Activated CD8-positive, alpha-beta memory T cell treated with anti-CD3 and anti-CD28 coated beads, Interleukin-2, amount 10 ng/mL, durations not matched to agents 7 days and 5 days (primary cell): ENCODE measurements around the gene KIF13A. TPM values are rescaled to one million over a fixed set of nuclear protein-coding genes. Genes with fewer than 3 reads are reported as not detected.

Experiments used
- ATAC-seq: fragments of 150-1000 bp; cut with Tn5 transposase; one replicate; pipeline ENCODE4 v1.10.0; 2021; ENCODE audit warnings: moderate library complexity
- CTCF ChIA-PET: fragments of 350-600 bp; sonication (Branson Sonifier 250); formaldehyde crosslinking; loops from one replicate; lab custom pipeline; 2021; ENCODE audit warnings: antibody characterized with exemption; lab: Charles Lee
- DNase-seq: peaks from one replicate; pipeline ENCODE4 v3.0.0-alpha.2; 2020
- H3K27ac Mint-ChIP-seq: one replicate; pipeline ENCODE4 v1.8.0; 2021; ENCODE audit warnings: mild to moderate bottlenecking, mixed read lengths
- H3K27me3 Mint-ChIP-seq: one replicate; pipeline ENCODE4 v1.8.0; 2021; ENCODE audit warnings: mixed read lengths
- H3K36me3 Mint-ChIP-seq: one replicate; pipeline ENCODE4 v1.8.0; 2021; ENCODE audit warnings: mild to moderate bottlenecking, mixed read lengths
- H3K4me1 Mint-ChIP-seq: one replicate; pipeline ENCODE4 v1.8.0; 2021; ENCODE audit warnings: mixed read lengths
- H3K4me3 Mint-ChIP-seq: one replicate; pipeline ENCODE4 v1.8.0; 2021; ENCODE audit warnings: mild to moderate bottlenecking, moderate library complexity, mixed read lengths
- H3K9me3 Mint-ChIP-seq: one replicate; pipeline ENCODE4 v1.8.0; 2022; ENCODE audit warnings: low read depth, mixed read lengths
- total RNA-seq, 2 experiments: library from RNA; stranded (reverse); gene quantifications; one replicate each; pipeline ENCODE4 v1.2.3, GENCODE V29; 2021

The KIF13A gene
- total RNA-seq, 2 experiments from 2014 or later = 0.05 TPM; not detected in 1

DNA sequence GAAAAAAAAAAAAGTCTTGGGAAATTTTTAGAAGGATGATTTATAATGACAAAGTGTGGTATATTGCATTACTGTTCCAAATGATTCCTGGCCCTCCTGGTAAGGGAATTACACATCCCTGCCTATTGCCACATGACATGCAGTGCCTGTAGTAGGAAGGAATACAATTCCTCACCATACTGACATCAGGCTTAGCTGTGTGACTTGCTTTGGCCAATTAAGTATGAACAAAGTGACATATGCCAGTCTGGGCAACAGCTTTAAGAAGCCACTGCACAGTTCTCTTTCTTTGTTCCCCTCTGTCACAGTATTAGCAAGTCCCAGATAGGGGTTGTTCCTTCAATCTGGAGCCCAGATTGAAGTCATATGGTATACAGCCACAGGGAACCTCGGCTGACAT, 100.5 kb downstream of the KIF13A start:
- no peak overlapping the region for H3K4me3 Mint-ChIP-seq
- peaks cover 2% of the 10 kb centered on the region for H3K9me3 Mint-ChIP-seq
- no peak overlapping the region for H3K27ac Mint-ChIP-seq
- H3K27me3 Mint-ChIP-seq = peaks cover 71% of the 10 kb centered on the region
- no peaks in the 10 kb centered on the region for H3K36me3 Mint-ChIP-seq
- ATAC-seq = no peak
- CTCF ChIA-PET = no interaction called here
- DNase-seq = no peak
- H3K4me1 Mint-ChIP-seq = peaks cover 23% of the 10 kb centered on the region

DNA sequence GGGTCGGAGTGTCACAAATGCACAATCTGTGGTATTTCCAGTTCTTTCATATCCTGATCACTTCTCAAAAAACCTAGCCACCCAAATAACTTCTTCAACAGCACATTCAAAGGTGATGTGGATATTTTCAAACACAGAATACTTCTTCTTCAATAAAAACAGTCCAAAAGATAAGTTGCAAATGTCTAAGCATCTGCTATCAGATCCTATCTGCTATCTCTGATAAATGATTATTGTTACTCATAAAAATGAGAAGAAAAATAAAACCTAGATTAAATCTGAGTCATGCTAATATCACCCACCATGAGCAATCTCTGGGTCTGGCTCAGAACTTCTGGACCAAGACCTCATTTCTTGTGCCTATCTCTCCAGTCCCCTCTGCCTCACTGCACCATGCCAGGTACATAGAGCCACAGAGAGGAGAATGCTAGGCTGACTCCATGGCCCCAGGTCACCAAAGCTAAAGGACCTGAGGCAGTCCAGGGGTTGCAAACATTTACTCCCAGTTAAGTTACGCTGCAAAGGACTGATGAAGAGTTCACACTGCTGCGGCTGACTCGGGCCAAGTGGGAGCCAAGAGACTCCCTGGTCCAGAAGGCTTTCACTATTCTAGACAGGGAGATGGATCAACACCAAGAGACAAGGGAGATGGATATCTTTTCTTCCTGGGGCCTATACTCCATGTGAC, 101.4 kb downstream of the KIF13A start:
- Mint-ChIP-seq H3K9me3 (no peaks in the 10 kb centered on the region), H3K27ac (no peak overlapping the region), H3K4me1 (peaks cover 23% of the 10 kb centered on the region), H3K4me3 (no peak overlapping the region), H3K36me3 (no peaks in the 10 kb centered on the region), H3K27me3 (peaks cover 66% of the 10 kb centered on the region)
- ATAC-seq (no peak), DNase-seq (no peak)
- CTCF ChIA-PET = no interaction called here

DNA sequence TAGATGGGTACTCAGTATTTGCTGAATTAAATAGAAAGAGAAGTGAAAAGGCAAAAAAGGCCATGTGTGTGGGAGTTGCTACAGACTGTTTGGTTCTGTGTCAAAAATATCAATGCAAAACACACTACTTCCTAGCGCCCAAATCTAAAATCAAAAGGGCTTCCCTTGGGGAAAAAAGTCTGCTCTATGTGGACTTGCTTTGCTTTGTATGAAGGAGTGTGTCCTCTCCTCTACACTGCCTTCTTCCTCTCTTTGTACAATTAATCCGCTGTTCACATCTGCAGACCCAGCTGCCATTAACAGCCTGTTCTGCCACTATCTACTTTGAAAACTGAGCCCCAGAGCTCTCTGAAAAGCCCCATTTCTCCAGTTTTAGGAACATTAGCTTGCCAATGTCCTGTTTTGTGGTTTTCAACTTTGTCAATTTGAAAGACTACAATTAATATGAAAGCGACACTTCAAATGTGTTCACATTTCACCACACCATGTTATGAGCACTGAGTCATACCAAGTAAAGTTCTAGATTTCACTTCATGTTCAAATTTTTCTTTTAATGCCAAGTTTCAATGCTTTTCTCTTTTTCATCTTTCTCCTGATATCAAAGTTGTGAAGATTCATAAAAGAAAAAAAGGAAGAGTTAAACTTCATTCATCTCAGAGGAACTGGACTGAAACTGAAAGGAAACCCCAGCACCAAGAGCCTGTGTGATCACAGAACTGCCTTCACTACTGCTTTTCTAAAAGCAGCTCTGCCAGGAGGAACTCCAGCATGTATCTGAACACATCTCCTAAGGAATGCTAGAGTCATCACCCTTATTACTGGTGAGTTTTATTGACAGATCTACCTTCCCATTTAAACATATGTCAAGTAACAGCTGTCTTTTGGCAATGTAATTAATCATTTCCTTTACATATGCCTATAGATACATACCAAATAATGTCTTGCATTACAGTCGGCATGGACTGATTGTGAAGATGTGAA, 102.6 kb downstream of the KIF13A start:
- DNase-seq = no peak
- CTCF ChIA-PET = interaction anchor here (1.1 kb wide), 1 partner anchor 23 kb away, joined by 3 read pairs; no protein-coding TSS in a partner anchor
- Mint-ChIP-seq H3K4me1 (peaks cover 23% of the 10 kb centered on the region), H3K9me3 (no peaks in the 10 kb centered on the region), H3K36me3 (no peaks in the 10 kb centered on the region), H3K27ac (no peak overlapping the region), H3K4me3 (peak overlapping the region; percentile 29), H3K27me3 (peaks cover 63% of the 10 kb centered on the region)
- peak; percentile 49 for ATAC-seq

DNA sequence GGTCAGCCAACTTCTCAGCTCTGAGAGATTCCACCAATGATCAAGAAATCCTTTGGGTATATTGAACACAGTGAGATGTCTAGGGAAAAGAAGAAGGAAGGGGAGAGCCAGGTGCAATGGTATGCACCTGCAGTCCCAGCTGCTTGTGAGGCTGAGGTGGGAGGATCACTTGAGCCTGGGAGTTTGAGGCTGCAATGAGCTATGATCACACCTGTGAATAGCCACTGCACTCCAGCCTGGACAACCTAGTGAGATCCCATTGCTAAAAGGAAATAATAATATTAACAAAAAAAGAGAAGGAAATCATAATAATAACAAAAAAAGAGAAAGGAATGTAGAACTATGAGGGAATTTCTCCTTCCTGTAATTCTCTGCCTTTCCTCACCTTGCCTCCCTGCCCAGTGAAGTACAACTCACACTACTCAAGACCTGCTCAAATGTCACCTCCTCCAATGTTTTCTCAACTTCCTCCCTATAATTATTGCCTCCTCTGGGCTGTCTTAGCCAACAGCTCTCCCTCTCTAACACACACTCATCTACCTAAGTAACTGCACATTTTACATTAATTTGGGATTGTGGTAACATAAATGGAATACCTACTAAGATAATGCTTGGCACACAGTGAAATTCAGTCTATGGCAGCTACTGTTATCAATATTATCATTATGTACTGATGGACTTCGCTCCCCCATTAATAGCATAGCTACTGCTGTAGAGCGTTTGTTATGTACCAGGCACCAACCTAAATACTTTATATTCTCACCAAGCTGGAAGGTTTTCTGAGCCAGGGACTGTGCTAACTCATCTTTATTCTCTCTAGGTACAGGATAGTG, 103.6 kb downstream of the KIF13A start:
- no peak overlapping the region for H3K27ac Mint-ChIP-seq

DNA sequence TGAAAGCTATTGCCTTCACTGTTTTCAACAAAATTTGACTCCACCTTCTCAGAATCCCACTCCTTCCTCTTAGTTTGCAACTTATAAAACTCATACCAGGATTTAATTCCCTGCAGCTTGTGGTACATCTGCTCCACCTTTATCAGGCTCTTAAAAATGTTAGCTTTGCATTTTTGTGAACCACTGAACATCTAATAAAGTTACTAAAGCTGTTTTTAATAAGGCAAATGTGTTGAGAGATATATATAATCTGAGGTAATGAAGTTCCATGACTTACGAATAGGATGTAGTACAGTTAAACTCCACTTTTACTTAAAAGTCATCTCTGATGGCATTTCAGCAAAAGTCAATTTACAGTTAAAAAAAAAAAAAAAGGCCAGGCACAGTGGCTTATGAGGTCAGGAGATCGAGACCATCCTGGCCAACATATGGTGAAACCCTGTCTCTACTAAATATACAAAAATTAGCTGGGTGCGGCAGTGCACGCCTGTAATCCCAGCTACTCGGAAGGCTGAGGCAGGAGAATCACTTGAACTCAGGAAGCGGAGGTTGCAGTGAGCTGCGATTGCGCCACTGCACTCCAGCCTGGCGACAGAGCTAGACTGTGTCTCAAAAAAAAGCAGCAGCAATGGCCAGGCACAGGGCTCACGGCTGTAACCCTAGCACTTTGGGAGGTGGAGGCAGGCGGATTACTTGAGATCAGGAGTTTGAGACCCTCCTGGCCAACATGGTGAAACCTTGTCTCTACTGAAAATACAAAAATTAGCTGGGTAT, 106.2 kb downstream of the KIF13A start:
- H3K27me3 Mint-ChIP-seq = peaks cover 54% of the 10 kb centered on the region
- ATAC-seq (no peak), DNase-seq (no peak)
- no peaks in the 10 kb centered on the region for H3K36me3 Mint-ChIP-seq
- no peak overlapping the region for H3K4me3 Mint-ChIP-seq
- H3K27ac Mint-ChIP-seq = no peak overlapping the region
- no peaks in the 10 kb centered on the region for H3K9me3 Mint-ChIP-seq
- peaks cover 20% of the 10 kb centered on the region for H3K4me1 Mint-ChIP-seq
- CTCF ChIA-PET = no interaction called here

More for the DNA sequence above, 103.6 kb downstream of the KIF13A start:
- Mint-ChIP-seq H3K36me3 (no peaks in the 10 kb centered on the region), H3K9me3 (no peaks in the 10 kb centered on the region), H3K4me1 (peaks cover 23% of the 10 kb centered on the region), H3K27me3 (peaks cover 63% of the 10 kb centered on the region), H3K4me3 (no peak overlapping the region)
- ATAC-seq (no peak), DNase-seq (no peak)
- CTCF ChIA-PET = no interaction called here

DNA sequence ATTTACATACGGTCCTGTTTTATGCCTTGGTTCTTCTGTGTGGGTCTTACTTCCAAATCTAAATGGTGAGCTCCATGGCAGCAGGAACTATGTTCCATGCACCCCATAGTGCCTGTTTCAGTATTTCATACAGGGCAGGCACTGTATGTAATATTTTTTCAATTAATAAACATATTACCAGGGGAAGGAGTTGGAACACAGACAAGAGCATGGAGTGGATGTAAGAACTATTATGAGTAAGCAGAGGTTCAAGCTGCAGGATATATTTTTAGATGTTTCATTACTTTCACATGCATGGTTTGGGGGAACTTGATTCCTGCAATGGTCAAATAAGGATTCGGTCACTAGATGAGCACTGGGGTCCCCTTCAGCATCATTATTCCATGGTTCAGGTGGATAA, 108.3 kb downstream of the KIF13A start:
- ATAC-seq = no peak
- peaks cover 34% of the 10 kb centered on the region for H3K27me3 Mint-ChIP-seq
- no peaks in the 10 kb centered on the region for H3K36me3 Mint-ChIP-seq
- no peak overlapping the region for H3K27ac Mint-ChIP-seq
- peaks cover 3% of the 10 kb centered on the region for H3K4me1 Mint-ChIP-seq
- no peaks in the 10 kb centered on the region for H3K9me3 Mint-ChIP-seq
- CTCF ChIA-PET = no interaction called here
- no peak for DNase-seq
- no peak overlapping the region for H3K4me3 Mint-ChIP-seq

DNA sequence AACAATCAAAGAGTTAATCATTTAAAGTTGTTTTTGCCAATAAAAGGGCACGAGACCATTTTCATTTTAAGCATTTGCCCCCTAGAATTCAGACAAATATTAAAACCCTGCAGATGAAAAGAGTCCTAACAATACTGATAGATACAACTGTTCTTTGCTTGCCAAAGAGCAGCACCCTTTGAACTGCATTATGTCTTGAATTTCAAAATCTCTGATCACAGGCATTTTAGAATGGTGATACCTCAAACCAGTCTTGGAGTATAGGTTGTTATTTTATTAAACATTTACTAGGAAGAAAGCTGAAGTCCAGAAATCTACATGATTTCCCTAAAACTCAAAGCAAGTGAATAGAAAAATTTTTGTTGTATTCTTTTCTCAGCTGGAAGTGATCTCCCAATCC, 108.7 kb downstream of the KIF13A start:
- no peaks in the 10 kb centered on the region for H3K9me3 Mint-ChIP-seq
- H3K4me1 Mint-ChIP-seq = no peaks in the 10 kb centered on the region
- H3K4me3 Mint-ChIP-seq = no peak overlapping the region
- CTCF ChIA-PET = no interaction called here
- ATAC-seq = no peak
- peaks cover 34% of the 10 kb centered on the region for H3K27me3 Mint-ChIP-seq
- DNase-seq = no peak
- H3K36me3 Mint-ChIP-seq = no peaks in the 10 kb centered on the region
- H3K27ac Mint-ChIP-seq = no peak overlapping the region

DNA sequence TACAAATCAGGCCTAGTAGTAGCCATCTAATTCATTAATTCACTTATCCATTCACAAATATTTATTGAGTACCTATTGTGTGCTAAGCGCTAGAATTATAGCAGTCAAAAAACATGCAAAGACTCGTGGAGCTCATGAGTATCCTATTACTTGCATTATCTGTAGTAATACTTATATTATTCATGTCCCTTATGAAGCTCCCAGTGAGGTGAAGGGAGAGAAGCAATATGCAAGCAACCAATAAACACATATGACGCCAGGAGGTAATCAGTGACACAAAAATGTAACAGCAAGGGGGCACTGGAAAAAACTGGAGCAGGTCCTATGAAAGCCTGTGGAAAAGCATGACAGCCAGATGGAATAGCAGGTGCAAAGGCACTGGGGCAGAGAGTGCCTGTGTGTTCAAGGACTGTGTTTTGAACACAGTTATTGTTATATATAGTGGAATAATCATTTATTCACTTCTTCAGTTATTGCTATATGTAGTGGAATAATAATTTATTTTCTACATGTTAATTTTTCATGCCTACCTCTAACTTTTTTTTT, 109.5 kb downstream of the KIF13A start:
- CTCF ChIA-PET = no interaction called here
- Mint-ChIP-seq H3K4me3 (no peak overlapping the region), H3K27me3 (peaks cover 28% of the 10 kb centered on the region), H3K9me3 (no peaks in the 10 kb centered on the region), H3K36me3 (no peaks in the 10 kb centered on the region), H3K4me1 (no peaks in the 10 kb centered on the region), H3K27ac (no peak overlapping the region)
- DNase-seq (no peak), ATAC-seq (no peak)

DNA sequence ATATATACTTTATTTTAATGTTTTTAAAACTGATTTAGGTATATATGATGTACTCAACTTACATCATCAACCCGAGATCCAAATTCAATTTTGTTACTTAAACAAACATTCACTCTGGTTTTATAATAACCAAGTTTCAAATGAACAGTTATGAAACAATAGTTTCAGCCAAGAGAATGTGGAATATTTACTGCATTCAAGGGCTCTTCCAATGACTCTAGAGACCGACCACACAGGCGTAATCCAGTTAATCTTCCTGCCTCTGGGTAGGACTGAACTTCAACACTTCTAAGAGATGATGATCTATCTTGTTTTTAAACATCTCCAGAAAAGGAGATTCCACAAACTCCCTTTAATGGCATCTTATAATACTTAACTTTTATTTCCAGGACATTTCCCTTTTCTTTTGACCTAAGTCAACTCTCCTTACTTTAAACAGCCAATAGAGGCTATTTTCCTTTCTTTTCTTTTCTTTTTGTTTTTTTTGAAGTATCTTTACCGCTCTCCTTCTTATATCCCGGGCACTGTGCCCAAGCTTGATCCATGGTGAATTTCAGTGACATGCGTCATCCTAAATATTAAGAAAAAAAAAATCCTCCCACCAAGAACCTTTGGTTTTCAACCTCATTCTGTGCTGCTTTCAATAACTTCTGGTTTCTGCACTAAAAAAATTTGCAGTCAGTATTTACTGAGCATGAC, 110.1 kb downstream of the KIF13A start:
- Mint-ChIP-seq H3K27me3 (peaks cover 25% of the 10 kb centered on the region), H3K4me3 (no peak overlapping the region), H3K9me3 (no peaks in the 10 kb centered on the region), H3K4me1 (no peaks in the 10 kb centered on the region), H3K27ac (no peak overlapping the region), H3K36me3 (no peaks in the 10 kb centered on the region)
- no peak for DNase-seq
- CTCF ChIA-PET = no interaction called here
- ATAC-seq = no peak

DNA sequence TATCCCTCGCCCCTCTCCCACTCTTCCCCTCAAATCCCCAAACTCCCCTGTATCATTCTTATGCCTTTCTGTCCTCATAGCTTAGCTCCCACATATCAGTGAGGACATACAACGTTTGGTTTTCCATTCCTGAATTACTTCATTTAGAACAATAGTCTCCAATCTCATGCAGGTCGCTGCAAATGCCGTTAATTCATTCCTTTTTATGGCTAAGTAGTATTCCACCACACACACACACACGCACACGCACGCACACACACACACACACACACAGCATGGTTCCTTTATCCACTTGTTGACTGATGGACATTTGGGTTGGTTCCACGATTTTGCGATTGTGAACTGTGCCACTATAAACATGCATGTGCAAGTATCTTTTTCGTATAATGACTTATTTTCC, 112.7 kb downstream of the KIF13A start:
- Mint-ChIP-seq H3K4me1 (no peaks in the 10 kb centered on the region), H3K4me3 (no peak overlapping the region), H3K36me3 (no peaks in the 10 kb centered on the region), H3K27me3 (peaks cover 36% of the 10 kb centered on the region), H3K27ac (no peak overlapping the region), H3K9me3 (no peaks in the 10 kb centered on the region)
- DNase-seq (no peak), ATAC-seq (no peak)
- CTCF ChIA-PET = no interaction called here

DNA sequence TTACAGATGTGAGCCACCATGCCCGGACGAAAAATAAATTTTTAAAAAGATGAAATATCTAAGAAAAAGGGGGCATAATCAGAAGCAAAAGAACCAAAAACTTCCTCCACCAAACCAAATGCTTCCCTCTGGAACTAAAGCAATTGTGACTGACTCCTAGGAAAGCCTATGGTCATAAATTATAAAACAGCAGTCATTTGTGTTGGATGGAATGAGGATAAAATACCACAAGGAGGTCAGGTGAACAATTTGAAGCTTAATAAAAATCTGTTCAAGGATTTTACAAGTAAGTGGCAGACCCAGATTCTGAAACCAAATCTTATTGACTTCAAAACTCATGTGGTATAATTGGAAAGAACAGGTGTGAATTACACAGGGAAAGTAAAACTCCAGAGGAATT, 114.5 kb downstream of the KIF13A start:
- Mint-ChIP-seq H3K36me3 (no peaks in the 10 kb centered on the region), H3K9me3 (no peaks in the 10 kb centered on the region), H3K4me1 (no peaks in the 10 kb centered on the region), H3K27ac (no peak overlapping the region), H3K4me3 (no peak overlapping the region), H3K27me3 (peaks cover 39% of the 10 kb centered on the region)
- CTCF ChIA-PET = no interaction called here
- DNase-seq = no peak
- ATAC-seq = no peak

DNA sequence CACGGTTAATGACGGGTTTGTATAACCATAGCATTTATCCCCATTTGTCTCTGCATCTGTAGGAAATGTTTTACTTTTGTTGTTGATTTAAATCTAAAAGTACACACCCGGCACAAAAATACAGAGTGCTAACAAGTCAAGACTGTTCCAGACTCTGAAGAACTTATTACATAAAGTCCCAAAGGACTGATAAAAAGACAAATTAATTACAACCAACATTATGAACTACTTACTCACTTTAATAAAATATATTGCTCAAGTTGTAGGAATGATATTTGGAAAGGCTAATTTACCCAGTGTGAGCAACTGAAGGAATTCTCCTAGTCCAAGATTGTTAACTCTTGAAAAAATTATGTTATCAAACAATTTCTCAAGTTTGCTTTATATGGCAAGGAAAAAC, 115.6 kb downstream of the KIF13A start:
- Mint-ChIP-seq H3K27ac (no peak overlapping the region), H3K4me1 (no peaks in the 10 kb centered on the region), H3K9me3 (no peaks in the 10 kb centered on the region), H3K27me3 (peaks cover 38% of the 10 kb centered on the region), H3K4me3 (no peak overlapping the region), H3K36me3 (no peaks in the 10 kb centered on the region)
- no peak for ATAC-seq
- CTCF ChIA-PET = no interaction called here
- DNase-seq = no peak
